Activated T-cell treated with anti-CD3 and anti-CD28 coated beads for 1 hour (primary cell): ENCODE measurements around the gene LARP1.

ENCODE experiments used
- DNase-seq: peaks from one replicate; pipeline ENCODE4 v3.0.0-alpha.2; 2020; ENCODE audit warnings: low read depth

Gene LARP1

DNA sequence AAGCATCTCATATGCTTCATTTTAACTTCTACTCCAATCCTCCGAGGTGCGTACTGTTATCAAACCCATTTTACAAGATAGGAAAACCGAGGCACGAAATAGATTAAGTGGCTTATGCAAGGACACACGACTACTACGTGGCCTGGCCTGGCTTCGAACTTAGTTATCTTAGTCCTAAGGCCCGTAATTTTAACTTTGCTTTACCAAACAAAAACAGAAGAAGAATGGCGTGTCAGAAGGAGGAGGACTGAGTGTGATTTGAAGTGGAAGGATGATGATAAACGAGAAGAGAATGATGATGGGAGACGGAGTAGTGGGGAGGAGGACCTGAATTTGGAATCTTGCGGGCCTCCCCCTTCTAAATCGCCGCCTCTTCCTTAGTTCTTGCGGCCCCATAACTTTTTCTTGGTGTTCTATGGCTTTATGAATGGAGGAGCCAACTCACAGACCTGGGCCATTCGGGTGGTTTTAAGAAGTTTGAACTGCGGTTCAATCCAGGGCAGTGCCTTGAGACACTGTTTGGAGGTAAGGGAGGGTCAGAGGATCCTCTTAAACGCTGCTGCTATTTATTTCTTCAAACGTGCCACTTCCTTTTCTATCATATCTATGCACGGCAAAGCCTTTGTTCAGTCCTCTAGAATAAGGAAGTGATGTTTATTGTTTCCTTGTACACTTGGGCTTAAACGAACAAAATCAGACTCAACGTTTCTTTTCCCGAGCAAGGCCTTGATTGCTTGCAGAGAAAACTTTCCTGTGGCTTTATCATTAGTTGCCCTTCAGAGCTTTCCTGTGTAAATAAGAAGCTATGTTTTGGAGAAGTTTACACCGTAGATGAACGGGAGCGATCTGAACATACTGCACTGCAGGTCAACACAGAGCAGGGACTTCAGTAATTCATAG, 104.0 kb downstream of the LARP1 start:
- no peak for DNase-seq

DNA sequence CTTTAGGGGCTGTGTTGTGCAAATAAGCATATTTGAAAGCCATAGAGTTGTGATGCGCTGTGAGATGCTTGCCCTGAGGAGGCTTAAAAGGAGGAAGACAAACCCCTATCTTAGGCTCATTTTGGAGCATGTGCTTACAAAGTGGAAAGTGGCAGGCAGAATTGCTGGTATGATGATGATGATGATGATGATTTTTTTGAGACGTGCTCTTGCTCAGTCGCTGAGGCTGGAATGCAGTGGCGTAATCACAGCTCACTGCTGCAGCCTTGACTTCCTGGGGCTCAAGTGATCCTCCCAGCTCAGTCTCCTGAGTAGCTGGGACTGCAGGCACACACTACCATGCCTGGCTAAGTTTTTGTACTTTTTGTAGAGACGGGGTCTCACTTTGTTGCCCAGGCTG, 104.9 kb downstream of the LARP1 start:
- DNase-seq: no peak

DNA sequence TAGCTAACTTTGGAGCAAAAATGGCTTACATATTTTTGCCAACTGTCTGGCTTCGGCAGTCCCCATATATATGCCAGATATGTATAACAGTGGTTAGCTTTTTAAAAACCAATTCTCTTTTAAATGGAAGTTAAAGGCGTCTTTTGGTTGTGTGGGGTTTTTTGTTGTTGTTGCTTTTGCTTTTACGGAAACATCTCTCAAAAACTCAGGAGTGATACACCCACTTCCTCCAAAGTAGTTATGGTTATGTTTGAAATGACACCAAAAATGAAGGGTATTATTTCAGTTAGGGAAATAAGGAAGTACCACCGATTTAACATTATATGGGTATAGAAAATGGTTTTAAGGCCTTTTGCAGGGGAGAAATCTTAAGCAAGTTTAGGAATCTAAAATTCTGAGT, 105.6 kb downstream of the LARP1 start:
- DNase-seq: no peak

DNA sequence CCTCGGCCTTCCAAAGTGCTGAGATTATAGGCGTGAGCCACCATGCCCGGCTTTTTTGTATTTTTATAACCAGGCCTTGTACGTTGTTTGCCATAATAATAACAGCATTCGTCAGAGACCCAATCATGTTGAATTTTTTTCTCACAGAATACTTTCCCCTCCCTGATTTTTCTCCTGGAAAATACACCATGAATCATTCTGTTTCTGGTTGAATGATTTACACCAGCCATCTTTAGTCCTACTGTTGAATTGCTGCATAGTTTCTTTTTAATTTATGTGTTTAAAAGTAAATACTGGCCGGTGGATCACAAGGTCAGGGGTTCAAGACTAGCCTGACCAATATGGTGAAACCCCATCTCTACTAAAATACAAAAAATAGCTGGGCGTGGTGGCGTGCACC, 106.8 kb downstream of the LARP1 start:
- no peak for DNase-seq

DNA sequence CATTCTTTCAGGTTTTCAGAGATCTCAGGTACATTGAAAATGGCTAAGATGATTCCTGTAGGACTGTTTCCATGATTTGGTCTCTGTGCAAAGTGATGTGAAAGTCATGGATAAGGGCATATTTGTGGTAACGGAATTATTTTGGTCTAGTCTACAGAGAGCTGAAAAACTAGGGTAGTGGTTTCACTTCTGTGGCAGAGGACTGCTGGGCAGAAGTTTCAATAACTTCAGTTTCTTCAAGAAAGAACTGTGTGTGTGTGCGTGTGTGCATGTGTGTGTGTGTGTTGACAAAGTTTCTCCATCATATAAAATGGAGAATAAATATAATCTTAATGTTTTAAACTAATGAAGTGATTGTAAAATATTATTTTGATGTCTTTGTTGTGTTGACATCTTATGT, 107.6 kb downstream of the LARP1 start:
- DNase-seq: no peak

DNA sequence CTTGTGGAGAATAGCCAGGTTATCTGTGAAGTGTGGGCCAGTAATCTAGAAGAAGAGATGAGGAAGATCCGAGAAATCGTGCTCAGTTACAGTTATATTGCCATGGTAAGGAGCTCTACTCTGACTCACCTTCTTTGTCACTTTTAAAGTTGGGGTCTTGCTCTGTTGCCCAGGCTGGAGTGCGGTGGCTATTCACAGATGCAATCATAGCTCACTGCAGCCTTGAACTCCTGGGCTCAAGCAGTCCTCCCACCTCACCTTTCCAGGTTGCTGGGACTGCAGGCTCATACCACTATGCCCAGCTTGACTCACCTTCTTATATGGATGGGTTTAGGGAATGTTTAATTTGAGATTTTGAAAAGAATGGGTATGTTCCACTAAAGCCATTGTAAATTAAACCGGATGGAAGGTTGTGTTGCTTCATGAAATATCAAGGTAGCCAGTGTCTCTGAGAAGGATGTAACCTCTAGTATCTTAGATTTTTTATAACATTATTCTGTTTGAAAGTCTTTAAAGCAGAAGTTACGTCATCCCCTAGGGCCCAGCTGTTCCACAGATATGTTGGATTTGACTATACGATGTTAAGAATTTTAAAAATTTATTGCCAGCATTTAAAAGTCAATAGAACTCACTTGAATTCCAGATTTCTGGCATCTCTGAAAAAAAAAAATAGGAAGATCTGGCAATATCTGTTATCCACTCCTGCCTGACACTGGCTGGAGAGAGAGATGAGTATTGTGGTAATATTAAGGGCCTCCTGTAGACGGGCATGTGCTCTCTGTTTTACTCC, 108.3 kb downstream of the LARP1 start:
- DNase-seq: no peak

DNA sequence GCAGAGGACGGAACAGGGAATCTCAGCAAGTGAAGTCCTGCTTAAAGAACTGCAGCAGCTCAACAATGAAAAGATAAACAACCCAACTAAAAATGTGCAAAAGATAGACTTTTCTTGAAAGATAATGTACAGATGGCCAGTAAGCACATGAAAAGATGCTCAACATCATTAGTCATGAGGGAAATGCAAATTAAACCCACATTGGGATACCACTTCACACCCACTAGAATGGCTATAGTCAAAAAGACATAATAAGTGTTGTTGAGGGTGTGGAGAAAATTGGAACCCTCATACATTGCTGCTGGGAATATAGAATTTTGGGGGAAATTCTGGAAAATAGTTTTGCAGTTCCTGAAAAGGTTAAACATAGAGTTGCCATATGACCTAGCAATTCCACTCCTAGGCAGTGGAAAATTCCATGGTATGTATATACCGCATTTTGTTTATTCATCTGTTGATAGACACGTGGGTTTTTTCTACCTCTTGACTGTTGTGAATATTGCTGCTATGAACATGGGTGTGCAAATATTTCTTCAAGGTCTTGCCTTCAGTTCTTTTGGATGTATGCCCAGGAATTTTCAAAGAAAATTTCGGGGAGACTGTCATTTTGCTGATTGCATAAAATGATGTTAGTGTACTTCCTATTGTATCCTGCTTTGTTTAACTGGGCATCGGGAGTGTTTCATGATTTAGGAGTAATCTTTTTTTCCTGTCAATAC, 110.4 kb downstream of the LARP1 start:
- no peak for DNase-seq

DNA sequence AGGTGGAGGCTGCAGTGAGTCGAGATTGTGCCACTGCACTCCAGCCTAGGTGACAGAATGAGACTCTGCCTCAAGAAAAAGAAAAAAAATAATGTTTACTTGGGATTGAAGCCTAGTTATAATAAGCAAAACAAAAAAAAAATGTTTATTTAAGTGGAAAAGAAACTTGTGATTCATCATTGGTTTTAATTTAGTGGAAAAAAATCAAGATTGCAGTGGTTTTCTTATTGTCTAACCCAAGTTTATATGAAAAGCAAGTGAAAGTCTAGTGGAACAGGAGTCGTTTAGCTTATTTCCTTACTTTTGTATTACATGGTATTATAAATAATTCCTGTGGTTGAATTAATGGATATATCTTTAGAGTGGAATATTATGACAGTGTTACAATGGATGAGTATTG, 111.7 kb downstream of the LARP1 start:
- DNase-seq: no peak
